ENCODE measurements around the gene KLHL3.
"Not testable (repeated sequence)": the region's sequence is repeated elsewhere in the genome, so short reads cannot be mapped to it uniquely, and the experiment has no call there.

The KLHL3 gene

GRCh38 chr5:137735555-137736284, at the start of gene KLHL3:
Gene KLHL3 (minus strand): TSS chr5:137736089. CDS start chr5:137735646, 443 bp downstream.
- DNase-seq (ENCODE audit: low read depth in 2 of 2): peak in 1 of 2 donors; percentile 8

- DNase-seq (ENCODE audit: low read depth in 2 of 2): no peak
These were observed 47.2 kb upstream of the KLHL3 start for GRCh38 chr5:137782984-137783536.

- DNase-seq (ENCODE audit: low read depth in 2 of 2): no peak
These were observed 46.2 kb upstream of the KLHL3 start for GRCh38 chr5:137782055-137782454.

GRCh38 chr5:137778772-137779564, 43.1 kb upstream of the KLHL3 start:
- no peak for DNase-seq (ENCODE audit: low read depth in 2 of 2)

- not testable (repeated sequence) for DNase-seq (ENCODE audit: low read depth in 2 of 2)
These were observed 32.0 kb upstream of the KLHL3 start for GRCh38 chr5:137767937-137768336.

GRCh38 chr5:137761566-137761965, 25.7 kb upstream of the KLHL3 start:
- DNase-seq (ENCODE audit: low read depth in 2 of 2): no peak

- DNase-seq (ENCODE audit: low read depth in 2 of 2): no peak
These were observed 25.0 kb upstream of the KLHL3 start for GRCh38 chr5:137760719-137761516.

- no peak for DNase-seq (ENCODE audit: low read depth in 2 of 2)
These were observed 24.4 kb upstream of the KLHL3 start for GRCh38 chr5:137760294-137760693.

- no peak for DNase-seq (ENCODE audit: low read depth in 2 of 2)
These were observed 22.9 kb upstream of the KLHL3 start for GRCh38 chr5:137758715-137759306.

- DNase-seq (ENCODE audit: low read depth in 2 of 2): no peak
These were observed 22.2 kb upstream of the KLHL3 start for GRCh38 chr5:137758121-137758520.

- no peak for DNase-seq (ENCODE audit: low read depth in 2 of 2)
These were observed 21.7 kb upstream of the KLHL3 start for GRCh38 chr5:137757634-137758033.

GRCh38 chr5:137754961-137755762, 19.3 kb upstream of the KLHL3 start:
- no peak for DNase-seq (ENCODE audit: low read depth in 2 of 2)

- DNase-seq (ENCODE audit: low read depth in 2 of 2): peak; percentile 92 to 93
These were observed 18.5 kb upstream of the KLHL3 start, which contains the start of gene HNRNPA0 for GRCh38 chr5:137754188-137754960. Gene HNRNPA0 (minus strand): TSS chr5:137754363. CDS start chr5:137754066, 297 bp downstream.

- DNase-seq (ENCODE audit: low read depth in 2 of 2): no peak
These were observed 17.9 kb upstream of the KLHL3 start for GRCh38 chr5:137753691-137754187.

GRCh38 chr5:137752905-137753690, 17.2 kb upstream of the KLHL3 start:
- no peak for DNase-seq (ENCODE audit: low read depth in 2 of 2)

- DNase-seq (ENCODE audit: low read depth in 2 of 2): no peak
These were observed 16.1 kb upstream of the KLHL3 start for GRCh38 chr5:137751869-137752491.

GRCh38 chr5:137750436-137750835, 14.5 kb upstream of the KLHL3 start:
- no peak for DNase-seq (ENCODE audit: low read depth in 2 of 2)

- no peak for DNase-seq (ENCODE audit: low read depth in 2 of 2)
These were observed 12.0 kb upstream of the KLHL3 start for GRCh38 chr5:137747848-137748247.
